Measurements from ENCODE around the gene HOXD9.

GRCh38 chr2:176172007-176172894 is 49.7 kb downstream of the HOXD9 start:
- TF ChIP-seq CTCF (IDR thresholded peaks at IDR 0.05) (no peak), POLR2A (IDR thresholded peaks at IDR 0.05) (no peak)
